ENCODE measurements around the gene MAN1A1. TPM values are rescaled to one million over a fixed set of nuclear protein-coding genes. Genes with fewer than 3 reads are reported as not detected.

Gene MAN1A1
- total RNA-seq, 2 donors from 2014 or later = 98.6 to 115 TPM

- no peaks in the 10 kb centered on the region for H3K36me3 ChIP-seq
- no peaks in the 10 kb centered on the region for H3K9me3 ChIP-seq
- no peak overlapping the region for H3K4me3 ChIP-seq
- ATAC-seq (ENCODE audit: insufficient number of reproducible peaks, low FRiP score, low read depth) (no peak), DNase-seq (ENCODE audit: low spot score) (no peak)
- H3K27me3 ChIP-seq (replicated peaks; ENCODE audit: insufficient read depth) = no peaks in the 10 kb centered on the region
- H3K27ac ChIP-seq = no peak overlapping the region
- no peak for TF ChIP-seq CTCF (IDR thresholded peaks at IDR 0.05)
- H3K4me1 ChIP-seq (ENCODE audit: control insufficient read depth in 1 of 2, low read depth in 2 of 2) = peaks cover 4 to 33% of the 10 kb centered on the region in 2 donors
These were observed 14.9 kb downstream of the MAN1A1 start for GRCh38 chr6:119334535-119335264.

- H3K4me3 ChIP-seq = no peak overlapping the region
- TF ChIP-seq CTCF (IDR thresholded peaks at IDR 0.05) = peak; percentile 32
- no peaks in the 10 kb centered on the region for H3K36me3 ChIP-seq
- no peaks in the 10 kb centered on the region for H3K9me3 ChIP-seq
- no peak overlapping the region for H3K27ac ChIP-seq
- DNase-seq (ENCODE audit: low spot score) (no peak), ATAC-seq (ENCODE audit: insufficient number of reproducible peaks, low FRiP score, low read depth) (no peak)
- no peaks in the 10 kb centered on the region for H3K27me3 ChIP-seq (replicated peaks; ENCODE audit: insufficient read depth)
- H3K4me1 ChIP-seq (ENCODE audit: control insufficient read depth in 1 of 2, low read depth in 2 of 2) = peaks cover 4 to 26% of the 10 kb centered on the region in 2 donors
These were observed 15.8 kb downstream of the MAN1A1 start for GRCh38 chr6:119333707-119334295.

- Histone ChIP-seq H3K36me3 (no peaks in the 10 kb centered on the region), H3K4me1 (ENCODE audit: control insufficient read depth in 1 of 2, low read depth in 2 of 2) (peaks cover 4 to 19% of the 10 kb centered on the region in 2 donors), H3K9me3 (no peaks in the 10 kb centered on the region), H3K27ac (no peak overlapping the region), H3K4me3 (no peak overlapping the region), H3K27me3 (replicated peaks; ENCODE audit: insufficient read depth) (no peaks in the 10 kb centered on the region)
- DNase-seq (ENCODE audit: low spot score) (no peak), ATAC-seq (ENCODE audit: insufficient number of reproducible peaks, low FRiP score, low read depth) (no peak)
- no peak for TF ChIP-seq CTCF (IDR thresholded peaks at IDR 0.05)
These were observed 16.4 kb downstream of the MAN1A1 start for GRCh38 chr6:119333063-119333609.

GRCh38 chr6:119331663-119332286, 17.8 kb downstream of the MAN1A1 start:
- H3K27me3 ChIP-seq (replicated peaks; ENCODE audit: insufficient read depth) = no peaks in the 10 kb centered on the region
- H3K4me1 ChIP-seq (ENCODE audit: control insufficient read depth in 1 of 2, low read depth in 2 of 2) = peaks cover 4 to 9% of the 10 kb centered on the region in 2 donors
- ATAC-seq (ENCODE audit: insufficient number of reproducible peaks, low FRiP score, low read depth) = no peak

More at GRCh38 chr6:119331663-119332286, 17.8 kb downstream of the MAN1A1 start:
- Histone ChIP-seq H3K9me3 (no peaks in the 10 kb centered on the region), H3K36me3 (no peaks in the 10 kb centered on the region), H3K27ac (no peak overlapping the region), H3K4me3 (no peak overlapping the region)
- TF ChIP-seq CTCF (IDR thresholded peaks at IDR 0.05) = no peak
- DNase-seq (ENCODE audit: low spot score) = no peak
